ENCODE results near the gene TNFRSF1B.

DNA sequence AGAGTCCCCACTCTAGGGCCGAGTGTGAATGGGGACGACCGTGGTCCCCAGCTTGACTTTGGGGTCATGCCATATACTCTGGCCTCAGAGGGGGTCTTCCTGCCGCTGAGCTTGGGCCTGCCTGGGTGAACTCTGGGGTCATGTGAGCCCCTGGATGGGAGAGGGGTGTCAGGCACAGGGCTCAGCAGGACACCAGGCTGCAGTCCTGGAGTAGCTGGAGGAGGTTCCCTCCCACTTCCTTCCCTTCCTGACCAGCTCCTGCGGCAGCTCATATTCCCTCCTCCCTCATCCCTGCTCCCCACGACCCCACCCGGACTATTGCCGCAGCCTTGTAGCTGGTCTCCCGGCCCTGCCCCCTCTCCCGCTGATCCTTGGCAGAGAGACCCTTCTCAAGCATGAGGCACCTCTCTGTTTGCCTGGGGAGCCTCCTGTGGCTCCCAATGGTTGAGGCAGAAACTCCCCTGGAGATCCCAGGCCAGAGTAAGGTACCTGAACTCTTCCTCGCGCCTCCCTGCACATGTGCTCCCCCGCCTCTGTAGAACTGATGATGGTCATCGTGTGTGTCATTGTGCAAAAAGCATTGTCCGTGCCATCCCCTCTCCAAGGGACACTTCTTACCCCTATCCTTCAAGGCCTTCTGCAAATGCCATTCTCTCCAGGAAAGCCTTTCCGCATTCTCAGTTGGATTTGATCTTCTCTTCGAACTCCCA, 1.8 kb downstream of the TNFRSF1B start:
- TF ChIP-seq, protein P1, sequence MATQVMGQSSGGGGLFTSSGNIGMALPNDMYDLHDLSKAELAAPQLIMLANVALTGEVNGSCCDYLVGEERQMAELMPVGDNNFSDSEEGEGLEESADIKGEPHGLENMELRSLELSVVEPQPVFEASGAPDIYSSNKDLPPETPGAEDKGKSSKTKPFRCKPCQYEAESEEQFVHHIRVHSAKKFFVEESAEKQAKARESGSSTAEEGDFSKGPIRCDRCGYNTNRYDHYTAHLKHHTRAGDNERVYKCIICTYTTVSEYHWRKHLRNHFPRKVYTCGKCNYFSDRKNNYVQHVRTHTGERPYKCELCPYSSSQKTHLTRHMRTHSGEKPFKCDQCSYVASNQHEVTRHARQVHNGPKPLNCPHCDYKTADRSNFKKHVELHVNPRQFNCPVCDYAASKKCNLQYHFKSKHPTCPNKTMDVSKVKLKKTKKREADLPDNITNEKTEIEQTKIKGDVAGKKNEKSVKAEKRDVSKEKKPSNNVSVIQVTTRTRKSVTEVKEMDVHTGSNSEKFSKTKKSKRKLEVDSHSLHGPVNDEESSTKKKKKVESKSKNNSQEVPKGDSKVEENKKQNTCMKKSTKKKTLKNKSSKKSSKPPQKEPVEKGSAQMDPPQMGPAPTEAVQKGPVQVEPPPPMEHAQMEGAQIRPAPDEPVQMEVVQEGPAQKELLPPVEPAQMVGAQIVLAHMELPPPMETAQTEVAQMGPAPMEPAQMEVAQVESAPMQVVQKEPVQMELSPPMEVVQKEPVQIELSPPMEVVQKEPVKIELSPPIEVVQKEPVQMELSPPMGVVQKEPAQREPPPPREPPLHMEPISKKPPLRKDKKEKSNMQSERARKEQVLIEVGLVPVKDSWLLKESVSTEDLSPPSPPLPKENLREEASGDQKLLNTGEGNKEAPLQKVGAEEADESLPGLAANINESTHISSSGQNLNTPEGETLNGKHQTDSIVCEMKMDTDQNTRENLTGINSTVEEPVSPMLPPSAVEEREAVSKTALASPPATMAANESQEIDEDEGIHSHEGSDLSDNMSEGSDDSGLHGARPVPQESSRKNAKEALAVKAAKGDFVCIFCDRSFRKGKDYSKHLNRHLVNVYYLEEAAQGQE (IDR thresholded peaks at IDR 0.05; ENCODE audit: unreplicated experiment), result no peak
- TF ChIP-seq, protein P2, sequence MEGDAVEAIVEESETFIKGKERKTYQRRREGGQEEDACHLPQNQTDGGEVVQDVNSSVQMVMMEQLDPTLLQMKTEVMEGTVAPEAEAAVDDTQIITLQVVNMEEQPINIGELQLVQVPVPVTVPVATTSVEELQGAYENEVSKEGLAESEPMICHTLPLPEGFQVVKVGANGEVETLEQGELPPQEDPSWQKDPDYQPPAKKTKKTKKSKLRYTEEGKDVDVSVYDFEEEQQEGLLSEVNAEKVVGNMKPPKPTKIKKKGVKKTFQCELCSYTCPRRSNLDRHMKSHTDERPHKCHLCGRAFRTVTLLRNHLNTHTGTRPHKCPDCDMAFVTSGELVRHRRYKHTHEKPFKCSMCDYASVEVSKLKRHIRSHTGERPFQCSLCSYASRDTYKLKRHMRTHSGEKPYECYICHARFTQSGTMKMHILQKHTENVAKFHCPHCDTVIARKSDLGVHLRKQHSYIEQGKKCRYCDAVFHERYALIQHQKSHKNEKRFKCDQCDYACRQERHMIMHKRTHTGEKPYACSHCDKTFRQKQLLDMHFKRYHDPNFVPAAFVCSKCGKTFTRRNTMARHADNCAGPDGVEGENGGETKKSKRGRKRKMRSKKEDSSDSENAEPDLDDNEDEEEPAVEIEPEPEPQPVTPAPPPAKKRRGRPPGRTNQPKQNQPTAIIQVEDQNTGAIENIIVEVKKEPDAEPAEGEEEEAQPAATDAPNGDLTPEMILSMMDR (conservative IDR thresholded peaks at IDR 0.05; ENCODE audit: low read depth in 2 of 2), result no peak
- TF ChIP-seq POLR2AphosphoS5 (IDR thresholded peaks at IDR 0.05; ENCODE audit: low read depth) (no peak), EZH2 (IDR thresholded peaks at IDR 0.05; ENCODE audit: low read depth, unreplicated experiment) (no peak), EZH2phosphoT487 (IDR thresholded peaks at IDR 0.05; ENCODE audit: unreplicated experiment) (no peak), JUNB (IDR thresholded peaks at IDR 0.05; ENCODE audit: unreplicated experiment) (no peak), ZNF114 (CRISPR knock-in tag; IDR thresholded peaks at IDR 0.05) (no peak), CREB1 (CRISPR knock-in tag; IDR thresholded peaks at IDR 0.05; ENCODE audit: low read depth) (no peak)
- TF ChIP-seq, protein P3, sequence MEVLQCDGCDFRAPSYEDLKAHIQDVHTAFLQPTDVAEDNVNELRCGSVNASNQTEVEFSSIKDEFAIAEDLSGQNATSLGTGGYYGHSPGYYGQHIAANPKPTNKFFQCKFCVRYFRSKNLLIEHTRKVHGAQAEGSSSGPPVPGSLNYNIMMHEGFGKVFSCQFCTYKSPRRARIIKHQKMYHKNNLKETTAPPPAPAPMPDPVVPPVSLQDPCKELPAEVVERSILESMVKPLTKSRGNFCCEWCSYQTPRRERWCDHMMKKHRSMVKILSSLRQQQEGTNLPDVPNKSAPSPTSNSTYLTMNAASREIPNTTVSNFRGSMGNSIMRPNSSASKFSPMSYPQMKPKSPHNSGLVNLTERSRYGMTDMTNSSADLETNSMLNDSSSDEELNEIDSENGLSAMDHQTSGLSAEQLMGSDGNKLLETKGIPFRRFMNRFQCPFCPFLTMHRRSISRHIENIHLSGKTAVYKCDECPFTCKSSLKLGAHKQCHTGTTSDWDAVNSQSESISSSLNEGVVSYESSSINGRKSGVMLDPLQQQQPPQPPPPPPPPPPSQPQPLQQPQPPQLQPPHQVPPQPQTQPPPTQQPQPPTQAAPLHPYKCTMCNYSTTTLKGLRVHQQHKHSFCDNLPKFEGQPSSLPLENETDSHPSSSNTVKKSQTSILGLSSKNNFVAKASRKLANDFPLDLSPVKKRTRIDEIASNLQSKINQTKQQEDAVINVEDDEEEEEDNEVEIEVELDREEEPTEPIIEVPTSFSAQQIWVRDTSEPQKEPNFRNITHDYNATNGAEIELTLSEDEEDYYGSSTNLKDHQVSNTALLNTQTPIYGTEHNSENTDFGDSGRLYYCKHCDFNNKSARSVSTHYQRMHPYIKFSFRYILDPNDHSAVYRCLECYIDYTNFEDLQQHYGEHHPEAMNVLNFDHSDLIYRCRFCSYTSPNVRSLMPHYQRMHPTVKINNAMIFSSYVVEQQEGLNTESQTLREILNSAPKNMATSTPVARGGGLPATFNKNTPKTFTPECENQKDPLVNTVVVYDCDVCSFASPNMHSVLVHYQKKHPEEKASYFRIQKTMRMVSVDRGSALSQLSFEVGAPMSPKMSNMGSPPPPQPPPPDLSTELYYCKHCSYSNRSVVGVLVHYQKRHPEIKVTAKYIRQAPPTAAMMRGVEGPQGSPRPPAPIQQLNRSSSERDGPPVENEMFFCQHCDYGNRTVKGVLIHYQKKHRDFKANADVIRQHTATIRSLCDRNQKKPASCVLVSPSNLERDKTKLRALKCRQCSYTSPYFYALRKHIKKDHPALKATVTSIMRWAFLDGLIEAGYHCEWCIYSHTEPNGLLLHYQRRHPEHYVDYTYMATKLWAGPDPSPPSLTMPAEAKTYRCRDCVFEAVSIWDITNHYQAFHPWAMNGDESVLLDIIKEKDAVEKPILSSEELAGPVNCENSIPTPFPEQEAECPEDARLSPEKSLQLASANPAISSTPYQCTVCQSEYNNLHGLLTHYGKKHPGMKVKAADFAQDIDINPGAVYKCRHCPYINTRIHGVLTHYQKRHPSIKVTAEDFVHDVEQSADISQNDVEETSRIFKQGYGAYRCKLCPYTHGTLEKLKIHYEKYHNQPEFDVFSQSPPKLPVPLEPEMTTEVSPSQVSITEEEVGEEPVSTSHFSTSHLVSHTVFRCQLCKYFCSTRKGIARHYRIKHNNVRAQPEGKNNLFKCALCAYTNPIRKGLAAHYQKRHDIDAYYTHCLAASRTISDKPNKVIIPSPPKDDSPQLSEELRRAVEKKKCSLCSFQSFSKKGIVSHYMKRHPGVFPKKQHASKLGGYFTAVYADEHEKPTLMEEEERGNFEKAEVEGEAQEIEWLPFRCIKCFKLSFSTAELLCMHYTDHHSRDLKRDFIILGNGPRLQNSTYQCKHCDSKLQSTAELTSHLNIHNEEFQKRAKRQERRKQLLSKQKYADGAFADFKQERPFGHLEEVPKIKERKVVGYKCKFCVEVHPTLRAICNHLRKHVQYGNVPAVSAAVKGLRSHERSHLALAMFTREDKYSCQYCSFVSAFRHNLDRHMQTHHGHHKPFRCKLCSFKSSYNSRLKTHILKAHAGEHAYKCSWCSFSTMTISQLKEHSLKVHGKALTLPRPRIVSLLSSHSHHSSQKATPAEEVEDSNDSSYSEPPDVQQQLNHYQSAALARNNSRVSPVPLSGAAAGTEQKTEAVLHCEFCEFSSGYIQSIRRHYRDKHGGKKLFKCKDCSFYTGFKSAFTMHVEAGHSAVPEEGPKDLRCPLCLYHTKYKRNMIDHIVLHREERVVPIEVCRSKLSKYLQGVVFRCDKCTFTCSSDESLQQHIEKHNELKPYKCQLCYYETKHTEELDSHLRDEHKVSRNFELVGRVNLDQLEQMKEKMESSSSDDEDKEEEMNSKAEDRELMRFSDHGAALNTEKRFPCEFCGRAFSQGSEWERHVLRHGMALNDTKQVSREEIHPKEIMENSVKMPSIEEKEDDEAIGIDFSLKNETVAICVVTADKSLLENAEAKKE (CRISPR knock-in tag; IDR thresholded peaks at IDR 0.05), result no peak
- TF ChIP-seq, protein P4, sequence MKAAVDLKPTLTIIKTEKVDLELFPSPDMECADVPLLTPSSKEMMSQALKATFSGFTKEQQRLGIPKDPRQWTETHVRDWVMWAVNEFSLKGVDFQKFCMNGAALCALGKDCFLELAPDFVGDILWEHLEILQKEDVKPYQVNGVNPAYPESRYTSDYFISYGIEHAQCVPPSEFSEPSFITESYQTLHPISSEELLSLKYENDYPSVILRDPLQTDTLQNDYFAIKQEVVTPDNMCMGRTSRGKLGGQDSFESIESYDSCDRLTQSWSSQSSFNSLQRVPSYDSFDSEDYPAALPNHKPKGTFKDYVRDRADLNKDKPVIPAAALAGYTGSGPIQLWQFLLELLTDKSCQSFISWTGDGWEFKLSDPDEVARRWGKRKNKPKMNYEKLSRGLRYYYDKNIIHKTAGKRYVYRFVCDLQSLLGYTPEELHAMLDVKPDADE (IDR thresholded peaks at IDR 0.05), result no peak

Data from GM23338 (cell line).